RCC 7860 (cell line): ENCODE measurements around the gene PTPN1.

Experiments used
- DNase-seq: peaks from one replicate; pipeline ENCODE4 v3.0.0-alpha.2; 2015; ENCODE audit warnings: low spot score
- FAIRE-seq: peaks from 2 replicates; lab custom pipeline; 2012; peaks lifted over from hg19 to GRCh38; lab: Jason Lieb, UNC

Gene PTPN1

GRCh38 chr20:50628853-50629669 lies 118.9 kb downstream of the PTPN1 start:
- DNase-seq (no peak), FAIRE-seq (no peak)

DNA sequence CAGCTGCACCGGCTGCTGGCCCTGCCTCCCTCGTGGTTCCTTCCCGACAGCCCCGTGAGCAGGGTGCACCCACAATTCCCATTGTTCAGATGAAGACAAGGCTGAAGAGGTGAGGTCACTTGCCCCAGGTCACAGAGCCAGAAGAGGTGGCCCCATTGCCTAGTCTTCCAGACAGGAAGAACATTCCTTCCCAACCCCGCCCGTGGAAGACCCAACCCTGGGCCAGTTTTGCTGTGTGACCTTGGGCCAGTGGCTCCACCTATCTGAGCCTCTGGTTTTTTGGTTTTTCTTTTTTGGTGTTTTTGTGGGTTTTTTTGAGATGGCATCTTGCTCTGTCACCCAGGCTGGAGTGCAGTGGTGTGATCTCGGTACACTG lies 119.5 kb downstream of the PTPN1 start:
- DNase-seq (no peak), FAIRE-seq (no peak)

- no peak for DNase-seq
- FAIRE-seq = no peak
Measured at GRCh38 chr20:50630578-50631263, 120.5 kb downstream of the PTPN1 start.

- FAIRE-seq = no peak
Measured at GRCh38 chr20:50632236-50632635, 122.1 kb downstream of the PTPN1 start.

GRCh38 chr20:50632701-50633100 lies 122.5 kb downstream of the PTPN1 start:
- no peak for FAIRE-seq

More at GRCh38 chr20:50632236-50632635, 122.1 kb downstream of the PTPN1 start:
- no peak for DNase-seq

DNA sequence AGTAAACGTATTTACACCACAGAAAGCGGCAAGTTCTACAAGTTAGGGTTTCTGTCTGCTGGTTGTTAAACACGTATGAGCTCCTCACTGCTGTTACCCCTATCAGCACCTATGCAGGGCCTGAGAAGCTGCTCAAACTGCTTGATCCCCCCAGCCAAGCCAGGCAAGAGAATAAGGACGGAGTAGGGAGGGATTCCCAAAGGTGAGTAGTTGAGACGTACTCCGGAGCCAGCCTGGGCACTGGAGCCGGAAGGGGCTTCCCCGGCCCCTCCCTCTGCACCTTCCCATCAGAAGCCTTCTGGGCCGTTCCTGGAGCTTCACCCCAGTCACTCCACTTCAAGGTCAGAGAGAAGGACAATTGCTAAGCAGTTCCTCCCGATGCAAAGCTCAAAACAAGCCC lies 123.2 kb downstream of the PTPN1 start:
- FAIRE-seq (no peak), DNase-seq (no peak)

More at GRCh38 chr20:50632701-50633100, 122.5 kb downstream of the PTPN1 start:
- DNase-seq = no peak

DNA sequence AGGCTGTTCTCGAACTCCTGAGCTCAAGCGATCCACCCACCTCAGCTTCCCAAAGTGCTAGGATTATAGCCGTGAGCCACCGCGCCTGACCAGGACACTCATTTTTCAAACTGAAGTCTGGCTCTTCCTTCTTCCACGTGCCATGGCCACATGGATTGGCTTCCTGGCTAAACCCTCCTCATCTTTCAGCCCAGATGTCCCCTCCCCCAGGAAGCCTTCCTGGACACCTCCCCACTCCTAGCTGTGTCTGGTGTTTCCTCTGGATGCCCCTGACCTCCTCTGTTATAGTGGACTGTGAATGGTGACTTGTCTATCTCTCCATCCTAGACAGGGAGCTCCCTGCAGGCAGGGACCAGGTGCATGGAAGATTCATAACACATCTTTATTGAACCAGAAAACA lies 124.0 kb downstream of the PTPN1 start:
- FAIRE-seq = no peak
- DNase-seq = no peak
